Astrocyte (in vitro differentiated cells and primary cell): ENCODE data around the gene MCM3AP. TPM values are rescaled to one million over a fixed set of nuclear protein-coding genes. Genes with fewer than 3 reads are reported as not detected.

Experiments used
- DNase-seq: peaks from one replicate; pipeline ENCODE4 v3.0.0-alpha.2; 2010; ENCODE audit warnings: low read depth
- FAIRE-seq: peaks from 2 replicates; lab custom pipeline; 2011; peaks lifted over from hg19 to GRCh38; lab: Jason Lieb, UNC
- H2AFZ ChIP-seq: 2 replicates; pipeline ENCODE4 v1.6.0; 2012; ENCODE audit warnings: low read depth, low read length, inconsistent platforms
- H3K27ac ChIP-seq: 2 replicates; pipeline ENCODE4 v1.5.1; 2011; ENCODE audit warnings: low read depth, low read length, inconsistent platforms
- H3K27me3 ChIP-seq: 2 replicates; pipeline ENCODE4 v1.6.0; 2011; ENCODE audit warnings: low read length, inconsistent platforms; ENCODE audit not compliant: insufficient read depth
- H3K36me3 ChIP-seq: 2 replicates; pipeline ENCODE4 v1.5.1; 2011; ENCODE audit warnings: low read length, inconsistent platforms; ENCODE audit not compliant: insufficient read depth
- H3K4me1 ChIP-seq: 2 replicates; pipeline ENCODE4 v1.5.1; 2011; ENCODE audit warnings: low read length, inconsistent platforms; ENCODE audit not compliant: insufficient read depth
- H3K4me2 ChIP-seq: 2 replicates; pipeline ENCODE4 v1.6.0; 2012; ENCODE audit warnings: low read length, inconsistent platforms
- H3K4me3 ChIP-seq: 2 replicates; pipeline ENCODE4 v1.5.1; 2011; ENCODE audit warnings: low read depth, mild to moderate bottlenecking, low read length, inconsistent platforms; ENCODE audit not compliant: insufficient read depth
- H3K79me2 ChIP-seq: 2 replicates; pipeline ENCODE4 v1.6.0; 2012; ENCODE audit warnings: mild to moderate bottlenecking, low read length, inconsistent platforms; ENCODE audit not compliant: insufficient read depth
- H3K9ac ChIP-seq: 2 replicates; pipeline ENCODE4 v1.6.0; 2012; ENCODE audit warnings: mild to moderate bottlenecking, low read length, inconsistent platforms
- H3K9me3 ChIP-seq: 2 replicates; pipeline ENCODE4 v1.5.1; 2012; ENCODE audit warnings: low read depth, mild to moderate bottlenecking, low read length, inconsistent platforms; ENCODE audit not compliant: insufficient read depth
- H4K20me1 ChIP-seq: 2 replicates; pipeline ENCODE4 v1.6.0; 2012; ENCODE audit warnings: low read length, inconsistent platforms; ENCODE audit not compliant: insufficient read depth
- H3K27ac Mint-ChIP-seq: one replicate; pipeline ENCODE4 v1.8.0; 2021; ENCODE audit warnings: mild to moderate bottlenecking, mixed read lengths; ENCODE audit not compliant: unreplicated experiment
- H3K27me3 Mint-ChIP-seq: one replicate; pipeline ENCODE4 v1.8.0; 2021; ENCODE audit warnings: low read depth, mixed read lengths; ENCODE audit not compliant: unreplicated experiment
- H3K36me3 Mint-ChIP-seq: one replicate; pipeline ENCODE4 v1.8.0; 2021; ENCODE audit warnings: low read depth, mixed read lengths; ENCODE audit not compliant: unreplicated experiment
- H3K4me1 Mint-ChIP-seq: one replicate; pipeline ENCODE4 v1.8.0; 2021; ENCODE audit warnings: low read depth, mixed read lengths; ENCODE audit not compliant: unreplicated experiment
- H3K4me3 Mint-ChIP-seq: one replicate; pipeline ENCODE4 v1.8.0; 2021; ENCODE audit warnings: mild to moderate bottlenecking, moderate library complexity, mixed read lengths; ENCODE audit not compliant: unreplicated experiment
- H3K9me3 Mint-ChIP-seq: one replicate; pipeline ENCODE4 v1.8.0; 2021; ENCODE audit warnings: mild to moderate bottlenecking, mixed read lengths; ENCODE audit not compliant: unreplicated experiment
- EZH2 ChIP-seq: IDR thresholded peaks from 2 replicates; pipeline ENCODE4 v1.6.1; 2012; ENCODE audit warnings: mild to moderate bottlenecking, low read length, inconsistent platforms; ENCODE audit not compliant: insufficient read depth
- total RNA-seq: library from RNA; stranded (reverse); gene quantifications from 2 replicates; pipeline ENCODE4 v1.2.1, GENCODE V29; 2021
- TF ChIP-seq, protein P1 (sequence below): IDR thresholded peaks from 2 replicates; pipeline ENCODE4 v1.5.1; 2011; ENCODE audit warnings: low read depth, mild to moderate bottlenecking, inconsistent platforms, low read length, moderate library complexity; ENCODE audit not compliant: insufficient read depth

Gene MCM3AP
- total RNA-seq, 1 donor from 2014 or later, result 84.2 TPM

GRCh38 chr21:46218906-46219590 is 66.4 kb downstream of the MCM3AP start:
- no peak overlapping the region for H3K27ac ChIP-seq
- H3K27ac Mint-ChIP-seq, result no peak overlapping the region
- no peak overlapping the region for H3K4me2 ChIP-seq
- no peaks in the 10 kb centered on the region for H3K9me3 ChIP-seq
- TF ChIP-seq EZH2, result no peak
- TF ChIP-seq, protein P1, sequence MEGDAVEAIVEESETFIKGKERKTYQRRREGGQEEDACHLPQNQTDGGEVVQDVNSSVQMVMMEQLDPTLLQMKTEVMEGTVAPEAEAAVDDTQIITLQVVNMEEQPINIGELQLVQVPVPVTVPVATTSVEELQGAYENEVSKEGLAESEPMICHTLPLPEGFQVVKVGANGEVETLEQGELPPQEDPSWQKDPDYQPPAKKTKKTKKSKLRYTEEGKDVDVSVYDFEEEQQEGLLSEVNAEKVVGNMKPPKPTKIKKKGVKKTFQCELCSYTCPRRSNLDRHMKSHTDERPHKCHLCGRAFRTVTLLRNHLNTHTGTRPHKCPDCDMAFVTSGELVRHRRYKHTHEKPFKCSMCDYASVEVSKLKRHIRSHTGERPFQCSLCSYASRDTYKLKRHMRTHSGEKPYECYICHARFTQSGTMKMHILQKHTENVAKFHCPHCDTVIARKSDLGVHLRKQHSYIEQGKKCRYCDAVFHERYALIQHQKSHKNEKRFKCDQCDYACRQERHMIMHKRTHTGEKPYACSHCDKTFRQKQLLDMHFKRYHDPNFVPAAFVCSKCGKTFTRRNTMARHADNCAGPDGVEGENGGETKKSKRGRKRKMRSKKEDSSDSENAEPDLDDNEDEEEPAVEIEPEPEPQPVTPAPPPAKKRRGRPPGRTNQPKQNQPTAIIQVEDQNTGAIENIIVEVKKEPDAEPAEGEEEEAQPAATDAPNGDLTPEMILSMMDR, result no peak
- no peaks in the 10 kb centered on the region for H3K9me3 Mint-ChIP-seq
- H3K27me3 Mint-ChIP-seq, result no peaks in the 10 kb centered on the region
- peaks cover 71% of the 10 kb centered on the region for H4K20me1 ChIP-seq
- H3K36me3 Mint-ChIP-seq, result peaks cover 19% of the 10 kb centered on the region
- H3K9ac ChIP-seq, result no peak overlapping the region
- H3K4me1 ChIP-seq, result no peaks in the 10 kb centered on the region
- no peak overlapping the region for H3K4me3 ChIP-seq
- FAIRE-seq (no peak), DNase-seq (no peak)
- peaks cover 2% of the 10 kb centered on the region for H3K4me1 Mint-ChIP-seq
- no peaks in the 10 kb centered on the region for H3K27me3 ChIP-seq
- peaks cover 21% of the 10 kb centered on the region for H3K79me2 ChIP-seq
- no peak overlapping the region for H2AFZ ChIP-seq
- H3K36me3 ChIP-seq, result no peaks in the 10 kb centered on the region
- no peak overlapping the region for H3K4me3 Mint-ChIP-seq

GRCh38 chr21:46217511-46218196 is 67.8 kb downstream of the MCM3AP start:
- no peaks in the 10 kb centered on the region for H3K27me3 ChIP-seq
- H3K9me3 Mint-ChIP-seq, result no peaks in the 10 kb centered on the region
- H3K9ac ChIP-seq, result no peak overlapping the region
- no peaks in the 10 kb centered on the region for H3K9me3 ChIP-seq
- H3K27me3 Mint-ChIP-seq, result no peaks in the 10 kb centered on the region
- H3K4me3 Mint-ChIP-seq, result no peak overlapping the region
- H3K36me3 ChIP-seq, result no peaks in the 10 kb centered on the region
- H2AFZ ChIP-seq, result no peak overlapping the region
- H4K20me1 ChIP-seq, result peaks cover 73% of the 10 kb centered on the region
- no peak overlapping the region for H3K27ac ChIP-seq
- FAIRE-seq (no peak), DNase-seq (no peak)
- H3K4me3 ChIP-seq, result no peak overlapping the region
- peaks cover 14% of the 10 kb centered on the region for H3K79me2 ChIP-seq
- no peak overlapping the region for H3K27ac Mint-ChIP-seq
- H3K4me2 ChIP-seq, result no peak overlapping the region
- no peak for TF ChIP-seq EZH2
- TF ChIP-seq, protein P1, result no peak
- H3K36me3 Mint-ChIP-seq, result peaks cover 19% of the 10 kb centered on the region
- H3K4me1 Mint-ChIP-seq, result no peaks in the 10 kb centered on the region
- no peaks in the 10 kb centered on the region for H3K4me1 ChIP-seq
